Activated CD4-positive, alpha-beta memory T cell treated with anti-CD3 and anti-CD28 coated beads for 36 hours (primary cell): Measurements from ENCODE around the gene PRR16. TPM values are rescaled to one million over a fixed set of nuclear protein-coding genes. Genes with fewer than 3 reads are reported as not detected.

Experiments
- CTCF ChIA-PET: fragments of 350-600 bp; sonication (Branson Sonifier 250); formaldehyde crosslinking; loops from one replicate; lab custom pipeline; 2021; ENCODE audit warnings: antibody characterized with exemption, inconsistent platforms; lab: Charles Lee
- POLR2A ChIA-PET: fragments of 350-600 bp; sonication (Branson Sonifier 250); formaldehyde crosslinking; loops from one replicate; lab custom pipeline; 2021; ENCODE audit warnings: antibody characterized with exemption; lab: Charles Lee
- DNase-seq: peaks from one replicate; pipeline ENCODE4 v3.0.0-alpha.2; 2020
- H3K27ac Mint-ChIP-seq: one replicate; pipeline ENCODE4 v1.8.0; 2021; ENCODE audit warnings: mixed read lengths
- H3K27me3 Mint-ChIP-seq: one replicate; pipeline ENCODE4 v1.8.0; 2021; ENCODE audit warnings: mixed read lengths
- H3K36me3 Mint-ChIP-seq: one replicate; pipeline ENCODE4 v1.8.0; 2021; ENCODE audit warnings: mixed read lengths
- H3K4me1 Mint-ChIP-seq: one replicate; pipeline ENCODE4 v1.8.0; 2021; ENCODE audit warnings: low read depth, mixed read lengths
- H3K4me3 Mint-ChIP-seq: one replicate; pipeline ENCODE4 v1.8.0; 2021; ENCODE audit warnings: mild to moderate bottlenecking, mixed read lengths
- H3K9me3 Mint-ChIP-seq: one replicate; pipeline ENCODE4 v1.8.0; 2021; ENCODE audit warnings: mixed read lengths
- intact Hi-C: fragments of 100-400 bp; cut with micrococcal nuclease; formaldehyde crosslinking; loops from one replicate; pipeline ENCODE4 v1.15.1; 2023
- total RNA-seq, 2 experiments: library from RNA; stranded (reverse); gene quantifications; one replicate each; pipeline ENCODE4 v1.2.3, GENCODE V29; 2021

PRR16 gene
- total RNA-seq, 2 experiments from 2014 or later, result not detected

- Mint-ChIP-seq H3K9me3 (no peaks in the 10 kb centered on the region), H3K4me1 (no peaks in the 10 kb centered on the region), H3K27me3 (no peaks in the 10 kb centered on the region), H3K4me3 (no peak overlapping the region), H3K36me3 (no peaks in the 10 kb centered on the region), H3K27ac (no peak overlapping the region)
- ChIA-PET POLR2A (no interaction called here), CTCF (no interaction called here)
- DNase-seq, result no peak
- intact Hi-C loops, result no loop called here
These were observed 68.7 kb downstream of the PRR16 start for GRCh38 chr5:120532835-120533234.

DNA sequence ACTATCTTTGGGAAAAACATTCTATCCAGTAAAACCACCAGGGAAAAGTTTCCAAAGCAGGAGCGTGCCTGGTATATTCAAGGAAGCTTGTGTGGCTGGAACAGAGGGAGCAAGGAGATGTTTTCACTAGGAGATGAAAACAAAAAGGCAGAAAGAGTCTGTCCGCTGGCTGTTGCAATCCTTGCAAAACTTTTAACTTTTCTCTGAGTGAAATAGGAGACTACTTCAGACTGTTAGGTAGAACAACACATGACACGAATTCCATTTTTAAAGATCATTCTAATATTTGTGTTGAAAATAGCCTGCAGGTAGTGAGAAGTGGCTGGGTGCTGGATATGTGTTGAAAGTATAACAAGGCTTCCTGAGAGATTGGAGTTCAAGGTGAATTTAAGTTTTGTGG is 69.5 kb downstream of the PRR16 start:
- POLR2A ChIA-PET, result no interaction called here
- DNase-seq, result no peak
- Mint-ChIP-seq H3K4me3 (no peak overlapping the region), H3K9me3 (no peaks in the 10 kb centered on the region), H3K4me1 (no peaks in the 10 kb centered on the region), H3K36me3 (no peaks in the 10 kb centered on the region), H3K27me3 (no peaks in the 10 kb centered on the region), H3K27ac (no peak overlapping the region)
- CTCF ChIA-PET, result no interaction called here
- intact Hi-C loops, result no loop called here

- H3K36me3 Mint-ChIP-seq, result no peaks in the 10 kb centered on the region
These were observed 71.8 kb downstream of the PRR16 start for GRCh38 chr5:120535900-120536299.

DNA sequence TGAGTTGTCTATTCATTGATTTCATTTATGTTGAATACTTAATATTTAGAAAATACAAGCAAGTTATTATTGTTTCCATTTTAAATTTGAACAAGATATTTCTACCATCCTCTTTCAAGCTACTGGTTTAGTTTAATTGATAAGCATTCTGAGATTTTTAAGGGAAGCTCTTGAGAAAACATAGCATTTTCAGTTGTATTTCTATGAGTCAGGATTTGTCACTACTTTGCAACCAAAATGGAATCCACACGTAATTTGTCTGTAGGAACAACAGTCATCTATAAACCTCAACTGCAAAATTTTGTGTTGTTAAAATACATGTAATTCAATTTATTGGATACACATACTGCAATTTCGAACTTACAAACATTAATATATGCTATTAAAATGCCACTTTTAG is 74.0 kb downstream of the PRR16 start:
- Mint-ChIP-seq H3K27ac (no peak overlapping the region), H3K4me3 (no peak overlapping the region), H3K9me3 (peaks cover 2% of the 10 kb centered on the region), H3K4me1 (no peaks in the 10 kb centered on the region), H3K27me3 (no peaks in the 10 kb centered on the region), H3K36me3 (no peaks in the 10 kb centered on the region)
- ChIA-PET CTCF (no interaction called here), POLR2A (no interaction called here)
- no peak for DNase-seq
- intact Hi-C loops, result no loop called here

More at GRCh38 chr5:120535900-120536299, 71.8 kb downstream of the PRR16 start:
- Mint-ChIP-seq H3K27me3 (no peaks in the 10 kb centered on the region), H3K27ac (no peak overlapping the region), H3K9me3 (peaks cover 2% of the 10 kb centered on the region), H3K4me1 (no peaks in the 10 kb centered on the region), H3K4me3 (no peak overlapping the region)
- intact Hi-C loops, result no loop called here
- POLR2A ChIA-PET, result no interaction called here
- DNase-seq, result no peak
- CTCF ChIA-PET, result no interaction called here

GRCh38 chr5:120538644-120539043 is 74.5 kb downstream of the PRR16 start:
- POLR2A ChIA-PET, result no interaction called here
- intact Hi-C loops, result no loop called here
- Mint-ChIP-seq H3K36me3 (no peaks in the 10 kb centered on the region), H3K9me3 (peaks cover 2% of the 10 kb centered on the region), H3K4me1 (no peaks in the 10 kb centered on the region), H3K27me3 (no peaks in the 10 kb centered on the region), H3K27ac (no peak overlapping the region), H3K4me3 (no peak overlapping the region)
- no peak for DNase-seq
- CTCF ChIA-PET, result no interaction called here

- POLR2A ChIA-PET, result no interaction called here
- intact Hi-C loops, result no loop called here
These were observed 75.4 kb downstream of the PRR16 start for GRCh38 chr5:120539471-120539870.

GRCh38 chr5:120540097-120540496 is 76.0 kb downstream of the PRR16 start:
- Mint-ChIP-seq H3K4me1 (no peaks in the 10 kb centered on the region), H3K27ac (no peak overlapping the region), H3K27me3 (no peaks in the 10 kb centered on the region), H3K9me3 (peaks cover 2% of the 10 kb centered on the region), H3K4me3 (no peak overlapping the region), H3K36me3 (no peaks in the 10 kb centered on the region)
- DNase-seq, result no peak
- intact Hi-C loops, result no loop called here
- ChIA-PET POLR2A (no interaction called here), CTCF (no interaction called here)

More at GRCh38 chr5:120539471-120539870, 75.4 kb downstream of the PRR16 start:
- DNase-seq, result no peak
- Mint-ChIP-seq H3K4me1 (no peaks in the 10 kb centered on the region), H3K9me3 (peaks cover 2% of the 10 kb centered on the region), H3K4me3 (no peak overlapping the region), H3K36me3 (no peaks in the 10 kb centered on the region), H3K27me3 (no peaks in the 10 kb centered on the region), H3K27ac (no peak overlapping the region)
- CTCF ChIA-PET, result no interaction called here

DNA sequence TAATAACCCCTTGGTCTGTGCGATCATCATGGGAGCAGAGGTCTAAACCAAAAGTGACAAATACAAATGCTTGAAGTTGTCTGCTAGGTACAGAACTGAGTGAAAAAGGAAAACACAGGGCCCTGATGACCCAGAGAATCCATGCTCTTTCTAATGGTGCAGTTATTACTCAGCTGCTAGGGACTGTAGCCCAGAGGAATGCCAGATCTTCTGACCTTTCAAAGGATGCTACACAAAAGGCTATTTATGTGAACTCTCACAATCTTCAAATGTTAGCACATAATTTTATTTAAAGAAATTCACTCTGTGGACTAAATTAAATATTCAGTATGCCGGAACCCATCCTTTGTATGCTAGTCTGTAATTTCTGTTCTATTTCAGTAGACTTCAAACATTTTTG is 79.9 kb downstream of the PRR16 start:
- H3K27me3 Mint-ChIP-seq, result no peaks in the 10 kb centered on the region
- intact Hi-C loops, result no loop called here
- H3K4me3 Mint-ChIP-seq, result no peak overlapping the region
- ChIA-PET CTCF (no interaction called here), POLR2A (no interaction called here)
- no peaks in the 10 kb centered on the region for H3K36me3 Mint-ChIP-seq
- no peaks in the 10 kb centered on the region for H3K4me1 Mint-ChIP-seq
- H3K9me3 Mint-ChIP-seq, result no peaks in the 10 kb centered on the region
- DNase-seq, result no peak
- H3K27ac Mint-ChIP-seq, result no peak overlapping the region

DNA sequence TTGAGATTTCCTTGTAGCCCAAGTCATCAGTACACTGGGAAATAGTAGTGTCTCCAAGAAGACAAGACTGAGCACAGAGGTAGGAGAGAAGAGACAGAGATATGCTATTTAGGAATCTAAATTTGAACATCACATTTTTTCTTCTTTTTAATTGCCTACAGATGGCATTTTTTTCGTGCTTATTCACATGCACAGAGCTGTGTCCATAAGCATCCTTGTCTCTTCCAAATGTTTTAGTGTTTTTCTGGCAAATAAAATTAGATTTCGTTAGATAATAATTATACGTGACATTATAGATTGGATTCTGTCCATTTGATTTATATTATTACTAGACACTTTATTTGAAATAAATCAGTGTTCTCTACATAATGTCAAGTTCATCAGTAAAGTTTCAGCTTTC is 80.9 kb downstream of the PRR16 start:
- no peak overlapping the region for H3K27ac Mint-ChIP-seq
- H3K36me3 Mint-ChIP-seq, result no peaks in the 10 kb centered on the region
- no peak for DNase-seq
- no peaks in the 10 kb centered on the region for H3K27me3 Mint-ChIP-seq
- intact Hi-C loops, result no loop called here
- H3K4me3 Mint-ChIP-seq, result no peak overlapping the region
- no peaks in the 10 kb centered on the region for H3K9me3 Mint-ChIP-seq
- H3K4me1 Mint-ChIP-seq, result no peaks in the 10 kb centered on the region
- CTCF ChIA-PET, result no interaction called here
- POLR2A ChIA-PET, result no interaction called here

GRCh38 chr5:120545951-120546350 is 81.9 kb downstream of the PRR16 start:
- H3K9me3 Mint-ChIP-seq, result no peaks in the 10 kb centered on the region
- ChIA-PET POLR2A (no interaction called here), CTCF (no interaction called here)
- H3K36me3 Mint-ChIP-seq, result no peaks in the 10 kb centered on the region
- H3K27me3 Mint-ChIP-seq, result no peaks in the 10 kb centered on the region
- H3K4me1 Mint-ChIP-seq, result no peaks in the 10 kb centered on the region
- no peak for DNase-seq
- intact Hi-C loops, result no loop called here
- no peak overlapping the region for H3K4me3 Mint-ChIP-seq
- H3K27ac Mint-ChIP-seq, result no peak overlapping the region

DNA sequence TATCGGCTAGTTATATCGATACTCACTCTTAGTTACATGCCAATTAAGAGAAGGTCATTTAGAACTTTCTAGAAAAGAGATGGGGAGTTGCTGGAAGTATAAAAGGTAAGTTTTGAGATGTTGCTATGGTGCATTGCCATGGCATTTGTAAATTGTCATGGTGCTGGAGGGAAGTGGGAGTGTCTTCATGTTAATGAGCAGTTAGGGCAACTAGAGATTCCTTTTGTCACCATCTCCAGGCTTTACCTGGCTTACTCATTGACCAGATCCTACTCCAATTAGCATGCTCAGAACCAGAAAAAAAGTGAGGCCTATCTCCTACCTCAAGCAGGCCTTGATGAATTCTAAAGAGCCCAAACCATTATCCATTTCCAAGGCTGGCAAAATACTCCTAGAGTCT is 82.8 kb downstream of the PRR16 start:
- Mint-ChIP-seq H3K4me3 (no peak overlapping the region), H3K36me3 (no peaks in the 10 kb centered on the region), H3K27me3 (no peaks in the 10 kb centered on the region), H3K9me3 (no peaks in the 10 kb centered on the region), H3K4me1 (no peaks in the 10 kb centered on the region), H3K27ac (no peak overlapping the region)
- CTCF ChIA-PET, result no interaction called here
- DNase-seq, result no peak
- POLR2A ChIA-PET, result no interaction called here
- intact Hi-C loops, result no loop called here

DNA sequence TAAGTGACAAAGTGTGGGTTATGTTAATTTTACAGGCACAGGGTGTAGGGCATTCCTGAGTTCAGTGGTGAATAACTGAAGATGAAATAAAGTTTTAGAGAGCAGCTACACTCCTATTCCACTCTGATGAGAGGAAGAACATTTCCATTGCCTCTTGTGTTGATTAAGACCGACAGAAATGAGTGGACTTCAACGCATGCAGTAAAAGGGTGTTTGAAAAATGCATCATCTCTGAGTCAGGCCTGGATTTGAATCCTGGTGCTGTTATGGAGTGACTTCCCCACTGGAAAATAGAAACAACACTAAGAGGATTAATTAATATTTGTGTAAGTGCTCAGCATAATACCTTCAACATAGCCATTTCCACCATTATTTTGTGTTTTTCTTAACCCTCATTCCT is 86.3 kb downstream of the PRR16 start:
- no peak overlapping the region for H3K27ac Mint-ChIP-seq
- ChIA-PET POLR2A (no interaction called here), CTCF (no interaction called here)
- intact Hi-C loops, result no loop called here
- H3K27me3 Mint-ChIP-seq, result no peaks in the 10 kb centered on the region
- no peak overlapping the region for H3K4me3 Mint-ChIP-seq
- H3K36me3 Mint-ChIP-seq, result no peaks in the 10 kb centered on the region
- H3K9me3 Mint-ChIP-seq, result peaks cover 1% of the 10 kb centered on the region
- H3K4me1 Mint-ChIP-seq, result no peaks in the 10 kb centered on the region
- DNase-seq, result no peak

- H3K27ac Mint-ChIP-seq, result no peak overlapping the region
- H3K4me1 Mint-ChIP-seq, result no peaks in the 10 kb centered on the region
- DNase-seq, result no peak
- H3K4me3 Mint-ChIP-seq, result no peak overlapping the region
- H3K27me3 Mint-ChIP-seq, result no peaks in the 10 kb centered on the region
- H3K9me3 Mint-ChIP-seq, result peaks cover 2% of the 10 kb centered on the region
- CTCF ChIA-PET, result no interaction called here
- intact Hi-C loops, result no loop called here
- POLR2A ChIA-PET, result no interaction called here
- H3K36me3 Mint-ChIP-seq, result no peaks in the 10 kb centered on the region
These were observed 88.5 kb downstream of the PRR16 start for GRCh38 chr5:120552638-120553037.

- ChIA-PET CTCF (no interaction called here), POLR2A (no interaction called here)
- Mint-ChIP-seq H3K4me3 (no peak overlapping the region), H3K27me3 (no peaks in the 10 kb centered on the region), H3K4me1 (no peaks in the 10 kb centered on the region), H3K27ac (no peak overlapping the region), H3K9me3 (peaks cover 4% of the 10 kb centered on the region), H3K36me3 (no peaks in the 10 kb centered on the region)
- no peak for DNase-seq
- intact Hi-C loops, result no loop called here
These were observed 91.2 kb downstream of the PRR16 start for GRCh38 chr5:120555345-120555744.
